Tibial artery (tissue), 4 donors: Measurements from ENCODE around the gene DGCR2.

Source experiments
- DNase-seq, 2 donors: peaks; one replicate each; pipeline ENCODE4 v3.0.0-alpha.2; 2019
- H3K27ac ChIP-seq, 2 donors: fragments of 200-600 bp; sonication (generic) in 1 of 2; 1 replicate in 1 of 2; 2 replicates in 1 of 2; pipeline ENCODE4 v1.5.1; 2018 to 2019; ENCODE audit warnings: mild to moderate bottlenecking in 1 of 2
- H3K27me3 ChIP-seq, 2 donors: fragments of 200-600 bp; sonication (generic) in 1 of 2; one replicate each; pipeline versions ENCODE4 v1.5.1 to v1.6.0; 2016 to 2019
- H3K36me3 ChIP-seq, 3 donors: fragments of 200-600 bp; sonication (generic) in 2 of 3; one replicate each; pipeline ENCODE4 v1.5.1; 2016 to 2019; ENCODE audit warnings: mild to moderate bottlenecking in 2 of 3
- H3K4me1 ChIP-seq, 4 donors: fragments of 200-600 bp; sonication (generic) in 2 of 4; 1 replicate in 3 of 4; 2 replicates in 1 of 4; pipeline ENCODE4 v1.5.1; 2016 to 2019
- H3K4me3 ChIP-seq, 2 donors: fragments of 200-600 bp; sonication (generic) in 1 of 2; 1 replicate in 1 of 2; 2 replicates in 1 of 2; pipeline ENCODE4 v1.5.1; 2018 to 2019; ENCODE audit warnings: mild to moderate bottlenecking in 2 of 2
- H3K9me3 ChIP-seq, 3 donors: fragments of 200-600 bp; sonication (generic) in 1 of 3; one replicate each; pipeline ENCODE4 v1.5.1; 2016 to 2019
- intact Hi-C: fragments of 100-400 bp; cut with DNase I; formaldehyde crosslinking; loops from one replicate; pipeline ENCODE4 v1.15.0; 2023; ENCODE audit warnings: low total_unique reads
- TF ChIP-seq, protein P1 (sequence below), 2 experiments: fragments of 200-600 bp in 1 of 2; fragments of 450-650 bp in 1 of 2; IDR thresholded peaks; one replicate each; pipeline ENCODE4 v1.5.1; 2017 to 2019; ENCODE audit warnings: antibody characterized with exemption in 2 of 2, mild to moderate bottlenecking in 1 of 2, moderate library complexity in 1 of 2

The DGCR2 gene

DNA sequence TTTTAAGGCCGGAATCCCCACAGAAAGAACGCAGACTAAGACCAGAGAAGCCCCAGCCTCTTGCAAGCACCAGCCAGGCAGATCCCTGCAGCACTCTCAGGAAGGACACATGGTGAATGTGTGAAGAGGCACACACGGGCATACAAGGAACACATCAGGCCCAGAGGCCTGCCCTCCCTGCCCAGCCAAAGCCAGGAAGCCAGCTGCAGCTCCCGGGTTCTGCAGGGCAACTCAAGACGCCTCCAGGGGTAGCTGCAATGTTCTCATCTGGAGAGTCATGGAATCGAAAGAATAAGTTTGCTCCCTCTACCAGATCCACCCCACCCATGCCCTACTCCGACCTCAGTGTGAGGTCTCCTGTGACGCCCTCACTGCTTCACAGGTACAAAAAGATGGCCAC, 2.3 kb downstream of the DGCR2 start:
- no peak overlapping the region for H3K27ac ChIP-seq
- peak overlapping the region in 1 of 2 donors; percentile 96 for H3K4me3 ChIP-seq

DNA sequence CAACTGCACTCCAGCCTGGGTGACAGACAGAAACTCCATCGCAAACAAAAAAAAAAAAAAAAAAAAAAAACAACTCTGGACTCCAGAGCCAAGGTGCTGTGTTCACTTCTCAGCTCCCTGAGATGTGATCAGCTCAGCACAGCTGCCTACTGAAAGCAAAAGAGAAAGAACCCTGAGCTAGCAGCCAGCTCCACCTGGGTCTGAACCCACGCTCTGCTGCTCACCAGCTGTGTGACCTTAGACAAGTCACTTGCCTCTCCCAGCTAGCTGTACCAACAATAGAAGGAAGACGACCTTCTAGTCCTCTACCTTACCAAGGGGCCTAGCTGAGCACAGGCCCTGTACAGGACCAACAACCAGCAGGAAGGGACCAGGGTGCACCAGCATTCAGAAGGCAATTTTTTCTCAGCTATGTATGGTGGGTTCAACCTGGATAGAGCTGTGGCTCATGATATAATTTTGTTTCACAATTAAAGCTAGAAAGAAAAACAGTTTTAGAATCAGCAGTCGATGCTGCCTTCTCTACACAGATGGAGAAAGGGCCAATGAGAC, 3.8 kb downstream of the DGCR2 start:
- Histone ChIP-seq H3K9me3 (no peaks in the 10 kb centered on the region), H3K4me3 (no peak overlapping the region), H3K36me3 (peaks cover 0 to 7% (median 0%) of the 10 kb centered on the region in 3 donors), H3K4me1 (peaks cover 0 to 82% (median 60%) of the 10 kb centered on the region in 4 donors), H3K27me3 (no peaks in the 10 kb centered on the region), H3K27ac (no peak overlapping the region)
- TF ChIP-seq, protein P1, sequence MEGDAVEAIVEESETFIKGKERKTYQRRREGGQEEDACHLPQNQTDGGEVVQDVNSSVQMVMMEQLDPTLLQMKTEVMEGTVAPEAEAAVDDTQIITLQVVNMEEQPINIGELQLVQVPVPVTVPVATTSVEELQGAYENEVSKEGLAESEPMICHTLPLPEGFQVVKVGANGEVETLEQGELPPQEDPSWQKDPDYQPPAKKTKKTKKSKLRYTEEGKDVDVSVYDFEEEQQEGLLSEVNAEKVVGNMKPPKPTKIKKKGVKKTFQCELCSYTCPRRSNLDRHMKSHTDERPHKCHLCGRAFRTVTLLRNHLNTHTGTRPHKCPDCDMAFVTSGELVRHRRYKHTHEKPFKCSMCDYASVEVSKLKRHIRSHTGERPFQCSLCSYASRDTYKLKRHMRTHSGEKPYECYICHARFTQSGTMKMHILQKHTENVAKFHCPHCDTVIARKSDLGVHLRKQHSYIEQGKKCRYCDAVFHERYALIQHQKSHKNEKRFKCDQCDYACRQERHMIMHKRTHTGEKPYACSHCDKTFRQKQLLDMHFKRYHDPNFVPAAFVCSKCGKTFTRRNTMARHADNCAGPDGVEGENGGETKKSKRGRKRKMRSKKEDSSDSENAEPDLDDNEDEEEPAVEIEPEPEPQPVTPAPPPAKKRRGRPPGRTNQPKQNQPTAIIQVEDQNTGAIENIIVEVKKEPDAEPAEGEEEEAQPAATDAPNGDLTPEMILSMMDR (IDR thresholded peaks at IDR 0.05): no peak
- no peak for DNase-seq
- intact Hi-C loops: no loop called here

More for the DNA sequence above, 2.3 kb downstream of the DGCR2 start:
- Histone ChIP-seq H3K36me3 (peaks cover 0 to 7% (median 0%) of the 10 kb centered on the region in 3 donors), H3K27me3 (no peaks in the 10 kb centered on the region), H3K9me3 (no peaks in the 10 kb centered on the region), H3K4me1 (peaks cover 0 to 78% (median 55%) of the 10 kb centered on the region in 4 donors)
- intact Hi-C loops: no loop called here
- TF ChIP-seq, protein P1 (IDR thresholded peaks at IDR 0.05): no peak
- DNase-seq: no peak

DNA sequence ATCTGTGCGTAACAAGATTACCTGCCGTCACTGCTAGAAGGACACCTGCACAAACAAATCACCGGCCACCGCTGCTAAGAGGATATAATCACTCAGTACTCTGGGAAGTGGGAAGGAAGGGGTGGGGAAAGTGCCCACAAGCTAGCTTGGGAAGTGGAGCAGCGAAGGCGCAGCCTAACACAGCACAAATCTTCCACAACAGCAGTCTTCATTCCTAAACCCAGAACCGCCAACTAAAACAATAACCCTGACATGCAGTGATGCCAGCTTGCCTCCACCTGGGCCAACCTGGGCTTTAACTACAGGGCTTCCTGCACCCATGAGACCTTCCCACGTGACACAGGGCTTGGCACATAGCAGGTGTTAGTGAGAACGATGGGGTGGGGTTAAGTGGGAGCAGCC, 5.1 kb downstream of the DGCR2 start:
- Histone ChIP-seq H3K27ac (no peak overlapping the region), H3K4me1 (peaks cover 0 to 77% (median 57%) of the 10 kb centered on the region in 4 donors), H3K27me3 (no peaks in the 10 kb centered on the region), H3K9me3 (no peaks in the 10 kb centered on the region), H3K4me3 (no peak overlapping the region), H3K36me3 (peaks cover 0 to 7% (median 0%) of the 10 kb centered on the region in 3 donors)
- TF ChIP-seq, protein P1 (IDR thresholded peaks at IDR 0.05): no peak
- intact Hi-C loops: no loop called here
- DNase-seq: no peak

DNA sequence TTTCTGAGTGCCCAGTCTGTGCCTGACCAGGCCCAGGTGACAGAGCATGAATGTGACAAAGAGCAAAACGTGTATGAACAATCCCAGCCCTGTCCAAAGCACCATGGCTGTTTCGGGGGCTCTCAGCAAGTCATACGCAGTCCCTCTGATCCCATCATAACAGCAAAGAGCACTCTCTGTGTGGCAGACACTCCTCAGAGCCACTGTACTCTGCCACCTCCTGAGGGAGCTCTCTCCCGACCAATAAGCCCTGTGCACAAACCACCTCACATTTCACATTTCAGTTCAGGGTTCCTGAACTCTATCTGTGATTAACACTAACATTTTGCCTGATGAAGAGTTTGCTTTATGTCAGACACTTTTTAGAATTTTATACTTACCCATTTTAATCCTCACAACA, 6.6 kb downstream of the DGCR2 start:
- TF ChIP-seq, protein P1 (IDR thresholded peaks at IDR 0.05): no peak
- H3K4me1 ChIP-seq: peaks cover 0 to 76% (median 53%) of the 10 kb centered on the region in 4 donors
- no peak overlapping the region for H3K27ac ChIP-seq
- no peak overlapping the region for H3K4me3 ChIP-seq
- peak in 1 of 2 donors; percentile 41 for DNase-seq
- H3K27me3 ChIP-seq: no peaks in the 10 kb centered on the region
- peaks cover 0 to 7% (median 0%) of the 10 kb centered on the region in 3 donors for H3K36me3 ChIP-seq
- no peaks in the 10 kb centered on the region for H3K9me3 ChIP-seq
- intact Hi-C loops: no loop called here

DNA sequence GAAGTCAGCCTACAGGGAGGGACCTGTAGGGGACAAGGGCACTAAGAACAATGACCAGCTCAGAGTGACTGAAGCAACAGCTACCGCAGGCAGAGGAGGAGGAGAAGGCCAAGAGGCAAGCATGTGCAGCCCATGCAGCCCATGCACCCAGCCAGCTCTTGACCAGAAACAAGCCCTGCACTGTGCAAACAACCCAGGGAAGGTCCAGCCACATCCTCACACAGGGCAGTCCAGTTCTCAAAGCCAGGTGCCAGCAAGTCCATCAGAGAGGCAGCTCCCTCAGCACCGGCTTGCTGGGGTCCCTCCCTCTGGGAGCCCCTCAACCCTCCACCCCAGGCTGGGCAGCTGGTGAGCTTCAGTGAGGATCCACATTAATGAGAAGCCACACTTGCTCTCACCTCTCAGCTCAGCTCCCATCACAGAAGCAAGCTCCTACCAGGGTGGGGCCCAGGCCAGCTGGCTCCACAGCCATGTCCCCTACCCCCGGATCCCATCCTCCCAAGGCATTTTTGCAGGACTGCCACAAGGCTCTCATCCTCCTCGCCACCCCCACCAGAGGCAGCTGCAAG, 7.1 kb downstream of the DGCR2 start:
- Histone ChIP-seq H3K4me1 (peaks cover 0 to 76% (median 50%) of the 10 kb centered on the region in 4 donors), H3K9me3 (no peaks in the 10 kb centered on the region), H3K36me3 (peaks cover 0 to 7% (median 0%) of the 10 kb centered on the region in 3 donors), H3K27ac (no peak overlapping the region), H3K4me3 (no peak overlapping the region), H3K27me3 (no peaks in the 10 kb centered on the region)
- intact Hi-C loops: no loop called here
- peak in 1 of 2 donors; percentile 59 for DNase-seq
- TF ChIP-seq, protein P1 (IDR thresholded peaks at IDR 0.05): no peak
